H1 (cell line): ENCODE results near the gene COL2A1. TPM values are rescaled to one million over a fixed set of nuclear protein-coding genes. Genes with fewer than 3 reads are reported as not detected.

Source experiments
- ASH2L ChIP-seq: fragments of 200-600, 300-600 bp; sonication (generic); IDR thresholded peaks from one replicate; pipeline ENCODE4 v1.7.1; 2017; ENCODE audit warnings: low read length
- EZH2 ChIP-seq: fragments of 200-600 bp; sonication (generic); IDR thresholded peaks from 2 replicates; pipeline ENCODE4 v1.7.1; 2012; ENCODE audit warnings: low read depth, mild to moderate bottlenecking, moderate library complexity, low read length, inconsistent platforms; ENCODE audit not compliant: severe bottlenecking
- polyA plus RNA-seq, 7 experiments: library from polyadenylated mRNA; depleted of rRNA in 3 of 7; stranded (reverse) in 5 of 7; unstranded in 2 of 7; fragments of >200 nt in 5 of 7; fragments of 200-250 nt in 2 of 7; gene quantifications; 1 replicate in 5 of 7; 2 replicates in 1 of 7; 4 replicates in 1 of 7; pipeline versions ENCODE4 v1.2.1 to v1.2.3, GENCODE V29; 2011 to 2013; ENCODE audit warnings: missing spikeins in 2 of 7, mixed read lengths in 2 of 7
- total RNA-seq: library from RNA; stranded (reverse); fragmentation: NEBNext Ultra II Directional; extraction: Animal tissue kit (Norgen Biotek cat#: 25700); gene quantifications from 2 replicates; pipeline ENCODE4 v1.2.1, GENCODE V29; 2021

The COL2A1 gene
- total and polyA plus RNA-seq, 2 of the 8 experiments (the other 6 are each of a cell fraction or from before 2014, with no cell fraction given) = 4.2 to 14.6 TPM

DNA sequence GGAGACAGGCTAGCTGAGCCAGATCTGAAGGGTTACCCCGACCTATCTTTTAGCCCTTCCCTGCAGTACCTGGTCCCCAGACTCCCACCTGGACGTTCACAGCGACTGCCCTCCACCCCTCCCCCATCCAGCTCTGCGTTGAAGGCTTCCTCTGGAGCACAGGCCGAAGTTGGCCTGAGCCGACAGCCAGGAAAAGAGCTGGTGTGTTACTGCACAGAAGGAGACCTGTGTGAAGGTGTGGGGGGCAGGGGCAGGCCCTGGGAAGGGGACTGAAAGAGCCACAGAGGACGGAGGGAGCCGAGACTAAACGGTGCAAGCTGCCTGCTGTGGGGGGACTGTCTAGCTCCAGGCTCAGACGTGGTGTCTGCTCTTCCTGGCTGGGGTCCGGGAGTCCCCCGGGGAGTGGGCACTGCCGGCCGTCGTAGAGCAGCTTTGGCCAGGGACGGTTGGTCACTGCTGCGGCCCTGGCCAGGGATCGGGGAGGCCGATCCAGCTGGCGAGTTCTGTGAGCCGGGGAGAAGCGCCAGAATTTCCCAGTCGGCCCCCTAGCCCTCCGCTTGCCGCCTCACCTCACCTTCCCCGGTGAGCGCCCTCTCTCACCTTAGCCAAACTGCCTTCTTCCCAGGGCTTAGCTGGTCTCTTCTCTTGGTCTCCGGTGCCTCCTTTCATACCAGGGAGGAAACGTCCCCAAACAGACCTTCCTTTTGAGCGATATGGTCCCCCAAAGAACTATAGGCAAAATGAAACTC, 899 bp upstream of the COL2A1 start (continued):
- TF ChIP-seq EZH2 (peak; percentile 73), ASH2L (peak; percentile 45)
